GM18498 (cell line): ENCODE results near the gene PHF19.
A peak's percentile ranks its signal among the peaks of the same experiment; 100 is the strongest.

Source experiments
- ATAC-seq: cut with Tn5 transposase; IDR thresholded peaks from one replicate; pipeline ENCODE4 v1.9.1; 2021; ENCODE audit warnings: mild to moderate bottlenecking, moderate library complexity; ENCODE audit not compliant: unreplicated experiment

Gene PHF19

GRCh38 chr9:120876842-120877240 is at the start of gene PHF19:
Gene PHF19, minus strand, starts transcription at chr9:120877188. Its CDS starts 2,447 bp downstream, at chr9:120874741.
- peak; percentile 20 for ATAC-seq

- peak; percentile 23 for ATAC-seq
Measured at GRCh38 chr9:120926397-120926928, 49.5 kb upstream of the PHF19 start, which contains the start of gene TRAF1. Gene TRAF1, minus strand, starts transcription at chr9:120926796. Its CDS starts 721 bp downstream, at chr9:120926075.

- ATAC-seq, result peak; percentile 44
Measured at GRCh38 chr9:120925535-120926396, 48.8 kb upstream of the PHF19 start.

- no peak for ATAC-seq
Measured at GRCh38 chr9:120924698-120925534, 47.9 kb upstream of the PHF19 start.

GRCh38 chr9:120923620-120924328 is 46.8 kb upstream of the PHF19 start:
- ATAC-seq, result no peak

GRCh38 chr9:120922404-120923195 is 45.6 kb upstream of the PHF19 start:
- no peak for ATAC-seq

GRCh38 chr9:120921661-120922181 is 44.7 kb upstream of the PHF19 start:
- no peak for ATAC-seq

GRCh38 chr9:120920806-120921178 is 43.8 kb upstream of the PHF19 start:
- ATAC-seq, result no peak

GRCh38 chr9:120919843-120920805 is 43.1 kb upstream of the PHF19 start:
- ATAC-seq, result no peak

GRCh38 chr9:120918931-120919842 is 42.2 kb upstream of the PHF19 start:
- ATAC-seq, result no peak

- ATAC-seq, result no peak
Measured at GRCh38 chr9:120917929-120918762, 41.2 kb upstream of the PHF19 start.

- ATAC-seq, result no peak
Measured at GRCh38 chr9:120916991-120917880, 40.2 kb upstream of the PHF19 start.

- ATAC-seq, result no peak
Measured at GRCh38 chr9:120916588-120916987, 39.6 kb upstream of the PHF19 start.

- ATAC-seq, result peak; percentile 36
Measured at GRCh38 chr9:120915854-120916470, 39.0 kb upstream of the PHF19 start.

- ATAC-seq, result no peak
Measured at GRCh38 chr9:120914953-120915352, 38.0 kb upstream of the PHF19 start.
